Tibial nerve (tissue), 4 donors: ENCODE data around the gene ARHGEF11. TPM values are rescaled to one million over a fixed set of nuclear protein-coding genes. Genes with fewer than 3 reads are reported as not detected.

Experiments
- DNase-seq, 2 donors: peaks; one replicate each; pipeline ENCODE4 v3.0.0-alpha.2; 2019; ENCODE audit warnings: low spot score in 2 of 2
- H3K27ac ChIP-seq, 4 donors: fragments of 200-600 bp; sonication (generic) in 3 of 4; one replicate each; pipeline ENCODE4 v1.5.1; 2017 to 2019; ENCODE audit warnings: mild to moderate bottlenecking in 1 of 4
- H3K27me3 ChIP-seq, 2 donors: fragments of 200-600 bp; sonication (generic) in 1 of 2; one replicate each; pipeline versions ENCODE4 v1.5.1 to v1.6.0; 2017 to 2019
- H3K36me3 ChIP-seq, 3 donors: fragments of 200-600 bp; sonication (generic); one replicate each; pipeline ENCODE4 v1.5.1; 2018 to 2019
- H3K4me1 ChIP-seq, 4 donors: fragments of 200-600 bp; sonication (generic) in 3 of 4; one replicate each; pipeline ENCODE4 v1.5.1; 2017 to 2019
- H3K4me3 ChIP-seq, 4 donors: fragments of 200-600 bp; sonication (generic) in 3 of 4; one replicate each; pipeline ENCODE4 v1.5.1; 2017 to 2019; ENCODE audit warnings: mild to moderate bottlenecking in 1 of 4, moderate library complexity in 1 of 4
- H3K9me3 ChIP-seq, 4 donors: fragments of 200-600 bp; sonication (generic) in 3 of 4; one replicate each; pipeline ENCODE4 v1.5.1; 2017 to 2019
- CTCF ChIP-seq, 5 experiments: fragments of 200-600 bp in 3 of 5; fragments of 450-650 bp in 2 of 5; sonication (generic) in 3 of 5; IDR thresholded peaks; one replicate each; pipeline ENCODE4 v1.5.1; 2016 to 2019; ENCODE audit warnings: antibody characterized with exemption in 5 of 5, mild to moderate bottlenecking in 3 of 5, moderate library complexity in 2 of 5
- EP300 ChIP-seq, 2 donors: sonication (generic); formaldehyde crosslinking; IDR thresholded peaks; one replicate each; pipeline ENCODE4 v1.6.1; 2017; ENCODE audit warnings: antibody characterized with exemption in 2 of 2, mild to moderate bottlenecking in 1 of 2
- POLR2A ChIP-seq, 2 donors: fragments of 450-650 bp; IDR thresholded peaks; one replicate each; pipeline ENCODE4 v1.6.1; 2017; ENCODE audit warnings: antibody characterized with exemption in 2 of 2, mild to moderate bottlenecking in 2 of 2, moderate library complexity in 2 of 2
- WGBS, 2 donors: methylation state at CpG; one replicate each; pipeline ENCODE4 v1.1.5; 2018; 5-methylcytosine and 5-hydroxymethylcytosine counted together
- total RNA-seq, 4 donors: library from RNA; depleted of rRNA; stranded (reverse); fragments of >200 nt; gene quantifications; one replicate each; pipeline ENCODE4 v1.1.0, GENCODE V29; 2016

ARHGEF11 gene
- total RNA-seq, 4 donors from 2014 or later: 41.3 to 58.4 (median 46.8) TPM

- TF ChIP-seq CTCF (IDR thresholded peaks at IDR 0.05) (no peak), POLR2A (IDR thresholded peaks at IDR 0.05) (no peak), EP300 (IDR thresholded peaks at IDR 0.05) (no peak)
- DNase-seq: no peak
- peaks cover 0 to 62% (median 29%) of the 10 kb centered on the region in 4 donors for H3K4me1 ChIP-seq
- no peak overlapping the region for H3K27ac ChIP-seq
- no peaks in the 10 kb centered on the region for H3K27me3 ChIP-seq
- H3K9me3 ChIP-seq: no peaks in the 10 kb centered on the region
- H3K4me3 ChIP-seq: no peak overlapping the region
- no peaks in the 10 kb centered on the region for H3K36me3 ChIP-seq
- 41 to 44% methylated on average over 1 of the region's 1 CpG for WGBS, 2 donors
Measured at GRCh38 chr1:157040802-157041201, 4.7 kb downstream of the ARHGEF11 start.

- H3K4me1 ChIP-seq: peaks cover 0 to 54% (median 22%) of the 10 kb centered on the region in 4 donors
- 88 to 93% methylated on average over 6 of the region's 6 CpGs for WGBS, 2 donors
- TF ChIP-seq EP300 (IDR thresholded peaks at IDR 0.05) (no peak), CTCF (IDR thresholded peaks at IDR 0.05) (no peak), POLR2A (IDR thresholded peaks at IDR 0.05) (no peak)
Measured at GRCh38 chr1:157035121-157035520, 10.4 kb downstream of the ARHGEF11 start.

GRCh38 chr1:157034137-157034800 lies 11.3 kb downstream of the ARHGEF11 start:
- no peak for DNase-seq
- Histone ChIP-seq H3K9me3 (no peaks in the 10 kb centered on the region), H3K27ac (peak overlapping the region in 2 of 4 donors; percentile 21 to 54), H3K4me3 (no peak overlapping the region), H3K36me3 (no peaks in the 10 kb centered on the region), H3K27me3 (no peaks in the 10 kb centered on the region), H3K4me1 (peaks cover 0 to 49% (median 20%) of the 10 kb centered on the region in 4 donors)
- 46 to 57% methylated on average over 7 of the region's 7 CpGs for WGBS, 2 donors
- TF ChIP-seq EP300 (IDR thresholded peaks at IDR 0.05) (peak in 1 of 2 donors; percentile 53), POLR2A (IDR thresholded peaks at IDR 0.05) (no peak)

More at GRCh38 chr1:157035121-157035520, 10.4 kb downstream of the ARHGEF11 start:
- no peaks in the 10 kb centered on the region for H3K27me3 ChIP-seq
- no peaks in the 10 kb centered on the region for H3K9me3 ChIP-seq
- no peak for DNase-seq
- H3K27ac ChIP-seq: no peak overlapping the region
- no peaks in the 10 kb centered on the region for H3K36me3 ChIP-seq
- H3K4me3 ChIP-seq: no peak overlapping the region

GRCh38 chr1:157033357-157033876 lies 12.1 kb downstream of the ARHGEF11 start:
- 64 to 72% methylated on average over 3 of the region's 3 CpGs for WGBS, 2 donors
- Histone ChIP-seq H3K9me3 (no peaks in the 10 kb centered on the region), H3K27me3 (no peaks in the 10 kb centered on the region), H3K4me3 (no peak overlapping the region), H3K36me3 (no peaks in the 10 kb centered on the region), H3K27ac (peak overlapping the region in 2 of 4 donors; percentile 15 to 21), H3K4me1 (peaks cover 0 to 42% (median 19%) of the 10 kb centered on the region in 4 donors)
- TF ChIP-seq POLR2A (IDR thresholded peaks at IDR 0.05): no peak
- TF ChIP-seq EP300 (IDR thresholded peaks at IDR 0.05): no peak
- TF ChIP-seq CTCF (IDR thresholded peaks at IDR 0.05): no peak
- DNase-seq: no peak

- no peak for TF ChIP-seq POLR2A (IDR thresholded peaks at IDR 0.05)
- no peak for TF ChIP-seq CTCF (IDR thresholded peaks at IDR 0.05)
- TF ChIP-seq EP300 (IDR thresholded peaks at IDR 0.05): no peak
- Histone ChIP-seq H3K4me3 (no peak overlapping the region), H3K27ac (no peak overlapping the region), H3K9me3 (no peaks in the 10 kb centered on the region), H3K27me3 (no peaks in the 10 kb centered on the region), H3K36me3 (no peaks in the 10 kb centered on the region), H3K4me1 (peaks cover 0 to 42% (median 19%) of the 10 kb centered on the region in 4 donors)
- DNase-seq: no peak
- WGBS, 2 donors: 59 to 66% methylated on average over 3 of the region's 3 CpGs
Measured at GRCh38 chr1:157032303-157032702, 13.2 kb downstream of the ARHGEF11 start.
